Stimulated activated CD4-positive, alpha-beta T cell treated with anti-CD3 and anti-CD28 coated beads, Interleukin-1b, Interleukin-23, amount 100 ng/mL, for 1 hour (primary cell): ENCODE data around the gene OCSTAMP.

ENCODE experiments used
- DNase-seq, 2 donors: peaks; one replicate each; pipeline ENCODE4 v3.0.0-alpha.2; 2020; ENCODE audit warnings: low read depth in 2 of 2

OCSTAMP gene

GRCh38 chr20:46553926-46554325 is 3.5 kb upstream of the OCSTAMP start:
- no peak for DNase-seq

DNA sequence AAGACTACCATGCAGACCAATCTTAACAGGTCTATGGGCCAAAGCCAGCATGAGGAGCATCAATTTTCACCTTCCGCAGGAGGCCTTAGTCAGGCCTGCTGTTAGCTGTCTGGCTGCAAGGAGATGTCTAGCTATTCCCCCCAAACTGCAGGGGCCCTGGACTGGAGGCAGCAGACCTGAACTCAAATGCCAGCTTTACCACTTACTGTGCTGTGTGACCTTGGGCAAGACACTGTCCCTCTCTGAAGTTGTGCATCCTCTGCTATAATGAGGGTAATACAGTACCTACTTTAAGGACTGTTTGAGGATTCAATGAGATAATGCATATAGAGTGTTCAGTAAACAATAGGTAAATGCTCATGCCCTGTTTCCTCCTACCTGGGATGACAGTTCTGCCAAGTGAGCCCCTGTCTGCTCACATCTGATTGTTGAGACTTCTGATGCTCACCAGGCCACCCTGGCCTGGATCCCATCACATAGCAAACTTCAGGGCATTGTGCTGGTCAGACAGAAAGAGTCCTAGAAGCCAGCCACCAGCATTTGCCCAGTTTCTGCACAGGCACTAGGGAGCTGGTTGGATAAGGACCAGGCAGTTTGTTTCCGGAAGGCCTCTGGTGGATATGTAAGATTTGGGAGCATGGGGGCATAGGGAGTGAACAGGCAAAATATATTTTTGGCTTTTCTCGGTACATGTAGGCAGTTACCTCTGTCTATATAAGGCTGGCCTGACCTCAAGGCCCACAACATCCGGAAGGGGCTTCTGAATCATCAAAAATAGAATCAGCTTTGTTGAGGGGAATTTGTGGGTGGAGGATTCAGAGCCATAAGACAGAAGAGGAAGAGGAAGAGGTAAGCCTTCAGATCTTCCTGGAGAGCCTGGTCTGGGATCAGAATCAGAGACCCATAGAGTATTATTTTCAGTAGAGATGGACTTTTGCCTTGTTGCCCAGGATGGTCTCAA is 2.3 kb upstream of the OCSTAMP start:
- peak in 1 of 2 donors; percentile 4 for DNase-seq

DNA sequence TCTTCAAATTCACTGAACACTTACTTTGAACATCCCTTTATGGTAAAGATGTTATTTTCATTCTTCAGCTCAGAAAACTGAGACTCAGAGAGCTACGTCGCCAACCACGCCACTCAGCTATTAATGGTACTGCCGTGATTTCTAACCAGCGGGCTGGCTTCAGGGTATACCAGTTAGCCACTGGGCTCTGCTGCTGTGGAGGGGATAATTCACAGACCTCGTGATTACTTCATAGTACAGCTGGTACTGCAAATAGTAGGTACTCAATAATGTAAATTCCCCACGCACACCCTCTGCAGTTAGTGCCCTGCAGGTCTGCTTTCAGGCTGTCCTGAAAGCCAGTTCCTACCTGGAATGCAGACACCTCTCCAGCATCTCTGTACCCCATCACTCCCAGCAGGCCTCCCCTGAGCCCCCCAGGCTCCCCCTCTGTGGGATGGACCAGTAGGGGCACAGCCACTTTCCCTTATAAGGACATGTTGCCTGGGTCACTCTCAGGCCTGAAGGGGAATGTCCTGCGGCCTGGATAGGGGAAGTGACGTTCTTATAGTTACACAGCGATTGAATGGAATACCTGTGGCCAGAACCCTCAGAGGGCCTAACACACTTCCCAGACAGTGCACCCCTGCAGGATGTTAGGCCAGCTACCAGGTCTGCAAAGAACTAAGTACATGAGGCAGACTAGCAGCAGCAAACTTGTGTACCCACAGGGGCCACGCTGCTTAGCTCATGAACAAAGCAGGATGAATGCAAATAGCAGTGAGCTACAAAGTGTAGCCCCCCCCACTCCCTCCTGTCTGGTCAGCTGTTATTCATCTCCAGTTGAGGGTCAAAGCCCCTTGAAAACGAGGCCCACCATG is 1.3 kb upstream of the OCSTAMP start:
- DNase-seq: no peak

GRCh38 chr20:46549188-46549972 is 1.1 kb downstream of the OCSTAMP start:
- no peak for DNase-seq

GRCh38 chr20:46548688-46549087 is 1.8 kb downstream of the OCSTAMP start:
- DNase-seq: no peak

DNA sequence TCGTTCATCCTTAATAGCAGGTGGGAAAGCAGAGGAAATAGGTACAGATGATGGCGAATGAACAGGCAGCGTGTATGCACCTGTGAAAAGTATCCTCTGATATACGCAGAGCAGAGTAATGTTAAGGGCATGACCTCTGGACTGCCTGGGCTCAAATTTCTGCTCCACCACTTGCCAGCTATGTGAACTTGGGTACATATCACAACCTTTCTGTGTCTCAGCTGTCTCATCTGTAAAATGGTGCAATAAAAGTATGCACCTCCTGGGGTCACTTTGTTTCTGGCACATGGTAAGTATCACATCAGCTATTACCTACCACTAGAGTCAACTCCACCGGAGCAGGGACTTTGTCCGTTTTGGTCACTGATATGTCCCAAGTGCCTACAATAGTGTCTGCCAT is 2.5 kb downstream of the OCSTAMP start:
- DNase-seq: no peak

- DNase-seq: no peak
These were observed 3.5 kb downstream of the OCSTAMP start for GRCh38 chr20:46546936-46547335.

- DNase-seq: no peak
These were observed 4.2 kb downstream of the OCSTAMP start for GRCh38 chr20:46546298-46546697.

DNA sequence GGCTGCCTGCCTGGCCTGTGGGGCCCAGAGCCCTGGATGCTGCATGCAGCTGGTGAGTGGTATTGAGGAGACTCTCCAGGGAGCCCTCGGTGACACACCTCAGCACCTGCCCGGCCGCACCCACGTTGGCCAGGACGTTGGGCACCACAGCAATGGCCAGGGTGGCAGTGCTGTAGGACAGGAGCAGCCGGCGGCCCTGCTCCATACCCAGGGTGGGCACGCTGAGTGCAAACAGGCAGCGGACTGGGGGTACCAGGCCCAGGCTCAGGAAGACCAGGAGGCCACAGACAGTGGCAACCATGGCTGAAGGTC is 4.7 kb downstream of the OCSTAMP start:
- no peak for DNase-seq

DNA sequence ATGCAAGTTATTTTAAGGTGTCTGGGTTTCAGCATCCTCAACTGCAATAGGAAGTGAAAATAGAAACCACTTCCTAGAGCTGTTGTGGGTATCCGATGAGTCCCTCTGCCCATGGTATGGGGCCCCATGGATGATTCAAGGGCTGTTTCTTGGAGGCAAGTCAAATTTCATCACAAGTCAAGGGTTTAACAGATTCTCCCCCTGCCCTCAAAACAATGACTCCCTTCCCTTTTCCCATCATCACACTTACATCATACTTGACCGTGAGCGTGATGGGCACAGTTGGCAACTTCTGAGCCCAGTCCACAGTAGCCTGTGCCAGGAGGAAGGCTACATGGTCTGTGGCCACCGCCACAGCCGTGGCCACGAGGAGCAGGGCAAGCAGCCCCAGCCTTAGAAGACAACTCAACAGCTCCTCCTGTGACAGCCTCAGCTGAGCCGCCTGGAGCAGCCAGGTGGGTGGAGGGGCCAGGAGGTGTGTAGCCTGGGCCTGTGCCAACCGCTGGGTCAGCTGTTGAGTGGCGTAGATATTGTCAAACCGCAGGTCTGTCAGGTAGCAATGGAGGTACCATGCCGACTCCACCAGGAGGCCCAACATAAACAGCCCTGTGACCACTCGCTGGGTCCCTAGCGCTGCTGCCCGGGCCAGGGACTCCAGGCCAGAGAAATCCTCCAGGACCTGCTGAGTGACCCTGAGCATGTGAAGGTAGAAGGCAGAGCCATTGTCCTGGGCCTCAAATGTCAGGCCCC is 5.2 kb downstream of the OCSTAMP start:
- no peak for DNase-seq

- DNase-seq: no peak
These were observed 5.9 kb downstream of the OCSTAMP start for GRCh38 chr20:46544576-46544975.

DNA sequence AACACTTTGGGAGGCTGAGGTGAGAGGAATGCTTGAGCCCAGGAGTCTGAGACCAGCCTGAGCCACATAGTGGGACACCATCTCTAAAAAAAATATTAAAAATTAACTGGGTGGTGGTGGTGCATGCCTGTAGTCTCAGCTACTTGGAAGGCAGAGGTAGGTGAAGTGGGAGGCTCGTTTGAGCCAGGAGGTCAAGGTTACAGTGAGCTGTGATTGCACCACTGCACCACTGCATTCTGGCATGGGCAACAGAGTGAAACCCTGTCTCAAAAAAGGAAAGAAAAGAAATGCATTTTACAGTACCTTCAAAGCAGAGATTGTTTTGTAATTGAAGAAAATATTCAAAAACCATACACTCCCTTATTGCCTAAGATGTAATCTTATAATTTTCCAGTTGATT is 6.5 kb downstream of the OCSTAMP start:
- DNase-seq: no peak

- DNase-seq: no peak
These were observed 7.4 kb downstream of the OCSTAMP start for GRCh38 chr20:46543033-46543432.

- DNase-seq: no peak
These were observed 9.1 kb downstream of the OCSTAMP start for GRCh38 chr20:46541229-46541935.

GRCh38 chr20:46539113-46539512 is 11.3 kb downstream of the OCSTAMP start:
- no peak for DNase-seq

DNA sequence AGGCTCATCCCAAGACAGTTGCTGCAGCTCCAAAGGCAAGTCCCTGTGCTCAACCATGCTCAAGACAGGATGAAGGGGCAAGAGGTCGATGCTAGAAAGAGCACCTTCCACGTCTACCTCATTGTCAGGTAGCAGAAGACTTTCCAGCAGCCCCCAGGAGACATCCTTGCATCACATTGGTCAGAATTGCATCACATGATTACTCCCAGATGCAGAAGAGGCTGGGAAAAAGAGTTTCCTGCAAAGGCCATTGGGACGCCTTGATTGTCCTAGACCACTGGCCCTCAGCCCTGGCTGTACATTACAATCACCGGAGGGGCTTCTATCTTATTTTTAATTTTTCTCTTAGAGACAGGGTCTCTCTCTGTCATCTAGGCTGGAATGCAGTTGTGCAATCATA is 19.8 kb downstream of the OCSTAMP start:
- no peak for DNase-seq

DNA sequence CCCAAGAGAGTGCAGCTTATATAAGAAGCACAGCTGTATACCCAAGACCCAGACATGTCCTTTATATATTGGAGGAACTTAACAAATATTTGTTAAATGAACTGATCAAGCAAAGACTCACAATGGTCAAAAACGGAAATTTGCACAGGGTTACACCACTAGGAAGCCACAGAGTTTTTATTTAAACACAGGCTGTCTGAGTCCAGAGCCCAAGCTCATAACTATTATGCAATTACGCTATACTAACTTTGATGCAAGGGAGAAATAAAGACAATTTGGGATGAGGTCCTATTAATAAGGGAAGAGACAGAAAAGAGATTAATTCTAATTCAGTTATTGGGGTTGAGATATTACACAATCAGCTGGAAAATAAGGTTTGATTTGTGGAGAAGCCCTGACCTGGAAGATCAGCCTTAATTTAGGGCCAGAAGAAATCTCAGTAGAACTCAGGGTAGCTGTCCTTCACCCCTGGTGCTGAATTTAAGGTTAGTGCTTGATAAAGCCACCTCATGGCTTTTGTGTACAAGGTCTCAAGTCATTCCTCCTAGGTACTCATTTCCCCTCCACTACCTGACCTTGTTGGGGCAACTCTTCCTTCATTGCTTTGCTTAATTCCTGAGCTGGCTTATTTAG is 26.6 kb downstream of the OCSTAMP start:
- DNase-seq: no peak

DNA sequence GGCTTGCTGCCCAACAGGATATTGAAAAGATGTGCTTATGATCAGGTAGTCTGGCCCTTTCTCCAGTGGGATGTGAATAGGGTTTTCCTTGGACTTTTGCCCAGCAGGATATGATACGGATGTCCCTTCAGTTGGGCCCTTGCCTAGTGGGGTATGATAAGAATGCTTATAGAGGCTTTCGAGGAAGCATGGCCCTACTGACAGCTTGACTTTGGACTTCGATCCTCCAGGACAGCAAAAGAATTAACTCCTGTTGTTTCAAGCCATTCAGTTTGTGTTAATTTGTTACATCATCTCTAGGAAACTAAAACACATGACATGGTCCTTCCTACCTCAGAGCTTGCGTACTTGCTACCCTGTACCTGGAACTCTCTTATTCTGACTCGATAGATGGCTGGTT is 27.3 kb downstream of the OCSTAMP start:
- DNase-seq: no peak

DNA sequence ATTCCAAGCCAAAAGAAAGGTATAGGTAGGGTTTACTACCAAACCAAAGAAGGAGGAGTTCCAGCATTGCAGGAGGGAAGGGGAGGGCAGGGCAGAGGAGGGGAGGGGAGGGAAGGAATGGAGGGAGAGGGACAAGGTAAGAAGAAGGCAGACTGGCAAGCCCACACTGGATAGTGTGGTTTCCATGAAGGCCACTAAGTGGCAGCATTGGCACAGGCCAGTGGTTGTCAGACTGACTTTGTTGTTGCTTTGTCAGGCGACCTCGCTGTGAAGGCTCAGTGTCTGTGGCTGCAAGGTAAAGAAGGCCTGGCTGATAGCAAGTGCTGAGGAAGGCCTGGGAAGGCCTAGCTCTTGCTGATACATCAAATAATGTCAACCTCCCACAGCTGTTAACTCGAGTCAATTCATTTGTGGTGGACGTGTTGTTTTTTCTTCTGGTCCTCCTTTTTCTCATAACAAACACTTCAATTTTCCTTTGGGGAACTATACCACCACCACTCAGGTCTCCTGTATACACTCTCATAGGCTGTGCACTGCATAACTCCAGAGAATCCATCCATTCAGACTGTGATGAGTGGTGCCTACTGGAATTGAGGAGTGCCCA is 29.4 kb downstream of the OCSTAMP start:
- peak in 1 of 2 donors; percentile 5 for DNase-seq

- DNase-seq: no peak
These were observed 29.9 kb downstream of the OCSTAMP start for GRCh38 chr20:46520540-46520939.
